Activated B cell treated with CpG ODN at 0.5 μM for 24 hours (primary cell): ENCODE measurements around the gene EML5. TPM values are rescaled to one million over a fixed set of nuclear protein-coding genes. Genes with fewer than 3 reads are reported as not detected.

Experiments used
- ATAC-seq: fragments of 200-7000 bp; cut with Tn5 transposase; one replicate; pipeline ENCODE4 v1.10.0; 2021; ENCODE audit warnings: low read depth, mild to moderate bottlenecking, moderate library complexity
- CTCF ChIA-PET: fragments of 350-600 bp; sonication (Branson Sonifier 250); formaldehyde crosslinking; loops from one replicate; lab custom pipeline; 2021; ENCODE audit warnings: antibody characterized with exemption; lab: Charles Lee
- POLR2A ChIA-PET: fragments of 350-600 bp; sonication (Branson Sonifier 250); formaldehyde crosslinking; loops from one replicate; lab custom pipeline; 2021; ENCODE audit warnings: antibody characterized with exemption; lab: Charles Lee
- DNase-seq: peaks from one replicate; pipeline ENCODE4 v3.0.0; 2022
- H3K27ac Mint-ChIP-seq: one replicate; pipeline ENCODE4 v1.8.0; 2020; ENCODE audit warnings: mixed read lengths
- H3K27me3 Mint-ChIP-seq: one replicate; pipeline ENCODE4 v1.8.0; 2021; ENCODE audit warnings: mixed read lengths
- H3K36me3 Mint-ChIP-seq: one replicate; pipeline ENCODE4 v1.8.0; 2021; ENCODE audit warnings: low read depth, mixed read lengths
- H3K4me1 Mint-ChIP-seq: one replicate; pipeline ENCODE4 v1.8.0; 2021; ENCODE audit warnings: mixed read lengths
- H3K4me3 Mint-ChIP-seq: one replicate; pipeline ENCODE4 v1.8.0; 2020; ENCODE audit warnings: mild to moderate bottlenecking, mixed read lengths
- H3K9me3 Mint-ChIP-seq: one replicate; pipeline ENCODE4 v1.8.0; 2020; ENCODE audit warnings: mixed read lengths
- CTCF ChIP-seq: fragments of 200-600 bp; IDR thresholded peaks from one replicate; pipeline ENCODE4 v1.8.0; 2022; ENCODE audit warnings: antibody characterized with exemption, mild to moderate bottlenecking
- intact Hi-C: fragments of 100-400 bp; cut with micrococcal nuclease; formaldehyde crosslinking; loops from one replicate; pipeline ENCODE4 v1.15.1; 2024
- total RNA-seq: library from RNA; stranded (reverse); gene quantifications from 2 replicates; pipeline ENCODE4 v1.2.3, GENCODE V29; 2022

Gene EML5
- total RNA-seq, 1 donor from 2014 or later = 5.0 TPM

- CTCF ChIA-PET = no interaction called here
- ATAC-seq (no peak), DNase-seq (no peak)
- intact Hi-C loops = no loop called here
- no peak overlapping the region for H3K4me3 Mint-ChIP-seq
- POLR2A ChIA-PET = no interaction called here
- no peaks in the 10 kb centered on the region for H3K9me3 Mint-ChIP-seq
- H3K4me1 Mint-ChIP-seq = peaks cover 2% of the 10 kb centered on the region
- no peaks in the 10 kb centered on the region for H3K27me3 Mint-ChIP-seq
- H3K27ac Mint-ChIP-seq = no peak overlapping the region
- no peak for TF ChIP-seq CTCF
- peaks cover 78% of the 10 kb centered on the region for H3K36me3 Mint-ChIP-seq
Observed at GRCh38 chr14:88590173-88590572, 202.6 kb downstream of the EML5 start.

- Mint-ChIP-seq H3K4me3 (no peak overlapping the region), H3K27me3 (no peaks in the 10 kb centered on the region), H3K9me3 (no peaks in the 10 kb centered on the region), H3K36me3 (peaks cover 77% of the 10 kb centered on the region), H3K27ac (no peak overlapping the region), H3K4me1 (no peaks in the 10 kb centered on the region)
- intact Hi-C loops = no loop called here
- TF ChIP-seq CTCF = no peak
- DNase-seq (no peak), ATAC-seq (no peak)
- ChIA-PET CTCF (no interaction called here), POLR2A (no interaction called here)
Observed at GRCh38 chr14:88588081-88588480, 204.7 kb downstream of the EML5 start.

- POLR2A ChIA-PET = no interaction called here
- Mint-ChIP-seq H3K4me3 (no peak overlapping the region), H3K27ac (no peak overlapping the region), H3K27me3 (no peaks in the 10 kb centered on the region), H3K4me1 (no peaks in the 10 kb centered on the region), H3K36me3 (peaks cover 83% of the 10 kb centered on the region), H3K9me3 (no peaks in the 10 kb centered on the region)
- intact Hi-C loops = no loop called here
- no peak for TF ChIP-seq CTCF
- CTCF ChIA-PET = no interaction called here
- DNase-seq (no peak), ATAC-seq (no peak)
Observed at GRCh38 chr14:88584451-88584850, 208.3 kb downstream of the EML5 start.

GRCh38 chr14:88576222-88576621 is 216.5 kb downstream of the EML5 start:
- DNase-seq = no peak
- CTCF ChIA-PET = no interaction called here
- no peak for ATAC-seq
- Mint-ChIP-seq H3K27me3 (no peaks in the 10 kb centered on the region), H3K36me3 (peaks cover 85% of the 10 kb centered on the region), H3K4me1 (no peaks in the 10 kb centered on the region), H3K27ac (no peak overlapping the region), H3K4me3 (no peak overlapping the region), H3K9me3 (no peaks in the 10 kb centered on the region)
- POLR2A ChIA-PET = no interaction called here
- intact Hi-C loops = no loop called here
- no peak for TF ChIP-seq CTCF

- TF ChIP-seq CTCF = no peak
- peaks cover 4% of the 10 kb centered on the region for H3K9me3 Mint-ChIP-seq
- no peaks in the 10 kb centered on the region for H3K4me1 Mint-ChIP-seq
- no peak overlapping the region for H3K4me3 Mint-ChIP-seq
- peaks cover 81% of the 10 kb centered on the region for H3K36me3 Mint-ChIP-seq
- no peaks in the 10 kb centered on the region for H3K27me3 Mint-ChIP-seq
- CTCF ChIA-PET = no interaction called here
- ATAC-seq (no peak), DNase-seq (no peak)
- POLR2A ChIA-PET = no interaction called here
- intact Hi-C loops = no loop called here
- no peak overlapping the region for H3K27ac Mint-ChIP-seq
Observed at GRCh38 chr14:88572117-88572516, 220.6 kb downstream of the EML5 start.
